Cortex of kidney (tissue), 1 donor: ENCODE data around the gene L3MBTL1.
"Not testable (repeated sequence)": the region's sequence is repeated elsewhere in the genome, so short reads cannot be mapped to it uniquely, and the experiment has no call there.

Source experiments
- DNase-seq: peaks from one replicate; lab custom pipeline; 2025; lab: John Stamatoyannopoulos, UW

L3MBTL1 gene

GRCh38 chr20:43507150-43508080 lies at the start of gene L3MBTL1:
Gene L3MBTL1 (plus strand): TSS chr20:43507697. CDS start chr20:43513504, 5,807 bp downstream.
- no peak for DNase-seq

- no peak for DNase-seq
These were observed 49.0 kb upstream of the L3MBTL1 start for GRCh38 chr20:43458422-43458924.

GRCh38 chr20:43459022-43459942 lies 48.2 kb upstream of the L3MBTL1 start:
- no peak for DNase-seq

- no peak for DNase-seq
These were observed 47.2 kb upstream of the L3MBTL1 start for GRCh38 chr20:43460172-43460829.

GRCh38 chr20:43460830-43461200 lies 46.7 kb upstream of the L3MBTL1 start:
- no peak for DNase-seq

- no peak for DNase-seq
These were observed 45.4 kb upstream of the L3MBTL1 start for GRCh38 chr20:43461894-43462659.

- DNase-seq: no peak
These were observed 44.6 kb upstream of the L3MBTL1 start for GRCh38 chr20:43462660-43463526.

- DNase-seq: no peak
These were observed 43.8 kb upstream of the L3MBTL1 start for GRCh38 chr20:43463527-43464218.

GRCh38 chr20:43464219-43464790 lies 43.2 kb upstream of the L3MBTL1 start:
- DNase-seq: no peak

- DNase-seq: no peak
These were observed 41.9 kb upstream of the L3MBTL1 start for GRCh38 chr20:43465625-43465943.

GRCh38 chr20:43467589-43467988 lies 39.9 kb upstream of the L3MBTL1 start:
- no peak for DNase-seq

- DNase-seq: no peak
These were observed 34.7 kb upstream of the L3MBTL1 start for GRCh38 chr20:43472671-43473380.

GRCh38 chr20:43473381-43473704 lies 34.2 kb upstream of the L3MBTL1 start:
- DNase-seq: no peak

GRCh38 chr20:43477193-43477592 lies 30.3 kb upstream of the L3MBTL1 start:
- DNase-seq: no peak

- no peak for DNase-seq
These were observed 29.9 kb upstream of the L3MBTL1 start for GRCh38 chr20:43477619-43478018.

GRCh38 chr20:43490038-43490437 lies 17.5 kb upstream of the L3MBTL1 start:
- no peak for DNase-seq

- DNase-seq: no peak
These were observed 15.4 kb upstream of the L3MBTL1 start for GRCh38 chr20:43492101-43492500.

- DNase-seq: no peak
These were observed 12.1 kb upstream of the L3MBTL1 start for GRCh38 chr20:43495388-43495787.

GRCh38 chr20:43502021-43502420 lies 5.5 kb upstream of the L3MBTL1 start:
- DNase-seq: not testable (repeated sequence)
